Measurements from ENCODE around the gene BIN2. TPM values are rescaled to one million over a fixed set of nuclear protein-coding genes. Genes with fewer than 3 reads are reported as not detected.

The BIN2 gene
- total RNA-seq, 1 donor from 2014 or later = 26.1 TPM

- TF ChIP-seq CTCF (IDR thresholded peaks at IDR 0.05) = no peak
- Histone ChIP-seq H3K4me3 (no peak overlapping the region), H3K4me1 (no peaks in the 10 kb centered on the region), H3K9me3 (no peaks in the 10 kb centered on the region), H3K27ac (no peak overlapping the region), H3K36me3 (no peaks in the 10 kb centered on the region), H3K27me3 (no peaks in the 10 kb centered on the region)
- DNase-seq (no peak), ATAC-seq (no peak)
- intact Hi-C loops (cut with DNase I) = no loop called here
These were observed 38.3 kb upstream of the BIN2 start for GRCh38 chr12:51362307-51362706.

GRCh38 chr12:51361161-51362016 lies 37.4 kb upstream of the BIN2 start:
- ATAC-seq = no peak
- intact Hi-C loops (cut with DNase I) = no loop called here

GRCh38 chr12:51360315-51360714 lies 36.3 kb upstream of the BIN2 start:
- Histone ChIP-seq H3K4me1 (no peaks in the 10 kb centered on the region), H3K9me3 (no peaks in the 10 kb centered on the region), H3K36me3 (no peaks in the 10 kb centered on the region), H3K4me3 (no peak overlapping the region), H3K27me3 (no peaks in the 10 kb centered on the region), H3K27ac (no peak overlapping the region)
- intact Hi-C loops (cut with DNase I) = no loop called here
- no peak for TF ChIP-seq CTCF (IDR thresholded peaks at IDR 0.05)
- ATAC-seq (no peak), DNase-seq (no peak)

More at GRCh38 chr12:51361161-51362016, 37.4 kb upstream of the BIN2 start:
- TF ChIP-seq CTCF (IDR thresholded peaks at IDR 0.05) = no peak
- Histone ChIP-seq H3K27me3 (no peaks in the 10 kb centered on the region), H3K36me3 (no peaks in the 10 kb centered on the region), H3K4me1 (no peaks in the 10 kb centered on the region), H3K9me3 (no peaks in the 10 kb centered on the region), H3K27ac (no peak overlapping the region), H3K4me3 (no peak overlapping the region)
- no peak for DNase-seq

GRCh38 chr12:51359851-51360250 lies 35.9 kb upstream of the BIN2 start:
- intact Hi-C loops (cut with DNase I) = no loop called here
- H3K27ac ChIP-seq = no peak overlapping the region
- H3K9me3 ChIP-seq = no peaks in the 10 kb centered on the region
- no peaks in the 10 kb centered on the region for H3K27me3 ChIP-seq
- ATAC-seq (no peak), DNase-seq (no peak)
- H3K36me3 ChIP-seq = no peaks in the 10 kb centered on the region
- no peaks in the 10 kb centered on the region for H3K4me1 ChIP-seq
- H3K4me3 ChIP-seq = no peak overlapping the region
- no peak for TF ChIP-seq CTCF (IDR thresholded peaks at IDR 0.05)

- intact Hi-C loops (cut with DNase I) = no loop called here
- DNase-seq = no peak
- H3K36me3 ChIP-seq = no peaks in the 10 kb centered on the region
- H3K27ac ChIP-seq = no peak overlapping the region
- TF ChIP-seq CTCF (IDR thresholded peaks at IDR 0.05) = no peak
- H3K9me3 ChIP-seq = no peaks in the 10 kb centered on the region
- no peak for ATAC-seq
- H3K27me3 ChIP-seq = no peaks in the 10 kb centered on the region
- no peak overlapping the region for H3K4me3 ChIP-seq
- no peaks in the 10 kb centered on the region for H3K4me1 ChIP-seq
These were observed 34.5 kb upstream of the BIN2 start for GRCh38 chr12:51358496-51358895.

Measured in upper lobe of right lung (tissue), 1 donor.